Nephron progenitor cell (in vitro differentiated cells): Measurements from ENCODE around the gene WDR7.

Experiments used
- DNase-seq: peaks from one replicate; pipeline ENCODE4 v3.0.0; 2021
- H3K27ac Mint-ChIP-seq: 2 replicates; pipeline ENCODE4 v1.8.0; 2021; ENCODE audit warnings: mild to moderate bottlenecking, moderate library complexity, mixed read lengths
- H3K27me3 Mint-ChIP-seq: 2 replicates; pipeline ENCODE4 v1.8.0; 2021; ENCODE audit warnings: mild to moderate bottlenecking, low read depth, mixed read lengths; ENCODE audit not compliant: poor library complexity
- H3K36me3 Mint-ChIP-seq: 2 replicates; pipeline ENCODE4 v1.8.0; 2021; ENCODE audit warnings: low read depth, mixed read lengths
- H3K4me1 Mint-ChIP-seq: 2 replicates; pipeline ENCODE4 v1.8.0; 2021; ENCODE audit warnings: mixed read lengths
- H3K4me3 Mint-ChIP-seq: 2 replicates; pipeline ENCODE4 v1.8.0; 2021; ENCODE audit warnings: mild to moderate bottlenecking, moderate library complexity, mixed read lengths
- H3K9me3 Mint-ChIP-seq: 2 replicates; pipeline ENCODE4 v1.8.0; 2021; ENCODE audit warnings: mild to moderate bottlenecking, moderate library complexity, mixed read lengths
- TF ChIP-seq, protein P1 (sequence below): fragments of 200-600 bp; sonication (generic); IDR thresholded peaks from 2 replicates; pipeline ENCODE4 v1.5.0; 2021; ENCODE audit warnings: antibody characterized with exemption

The WDR7 gene

DNA sequence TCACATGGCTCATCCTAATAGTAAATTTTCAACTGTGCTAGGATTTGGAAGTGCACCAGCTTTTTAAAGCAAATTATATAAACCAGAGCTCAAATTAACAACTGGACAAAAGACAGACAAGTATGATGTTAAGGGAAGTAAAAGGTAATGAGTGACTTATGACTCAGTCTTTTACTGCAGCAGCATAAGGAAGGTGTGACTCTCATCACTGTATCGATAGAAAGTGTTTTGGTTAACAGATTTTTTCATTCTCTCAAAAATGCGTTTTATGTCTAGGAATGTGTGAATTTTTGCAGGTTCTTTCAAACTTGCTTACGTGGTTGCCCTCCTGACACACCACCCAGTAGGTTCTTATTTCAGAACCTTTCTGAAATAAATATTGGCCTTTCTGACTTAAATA, 251.5 kb downstream of the WDR7 start:
- no peak overlapping the region for H3K4me3 Mint-ChIP-seq
- H3K36me3 Mint-ChIP-seq = no peaks in the 10 kb centered on the region
- H3K9me3 Mint-ChIP-seq = no peaks in the 10 kb centered on the region
- TF ChIP-seq, protein P1, sequence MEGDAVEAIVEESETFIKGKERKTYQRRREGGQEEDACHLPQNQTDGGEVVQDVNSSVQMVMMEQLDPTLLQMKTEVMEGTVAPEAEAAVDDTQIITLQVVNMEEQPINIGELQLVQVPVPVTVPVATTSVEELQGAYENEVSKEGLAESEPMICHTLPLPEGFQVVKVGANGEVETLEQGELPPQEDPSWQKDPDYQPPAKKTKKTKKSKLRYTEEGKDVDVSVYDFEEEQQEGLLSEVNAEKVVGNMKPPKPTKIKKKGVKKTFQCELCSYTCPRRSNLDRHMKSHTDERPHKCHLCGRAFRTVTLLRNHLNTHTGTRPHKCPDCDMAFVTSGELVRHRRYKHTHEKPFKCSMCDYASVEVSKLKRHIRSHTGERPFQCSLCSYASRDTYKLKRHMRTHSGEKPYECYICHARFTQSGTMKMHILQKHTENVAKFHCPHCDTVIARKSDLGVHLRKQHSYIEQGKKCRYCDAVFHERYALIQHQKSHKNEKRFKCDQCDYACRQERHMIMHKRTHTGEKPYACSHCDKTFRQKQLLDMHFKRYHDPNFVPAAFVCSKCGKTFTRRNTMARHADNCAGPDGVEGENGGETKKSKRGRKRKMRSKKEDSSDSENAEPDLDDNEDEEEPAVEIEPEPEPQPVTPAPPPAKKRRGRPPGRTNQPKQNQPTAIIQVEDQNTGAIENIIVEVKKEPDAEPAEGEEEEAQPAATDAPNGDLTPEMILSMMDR = no peak
- H3K27ac Mint-ChIP-seq = no peak overlapping the region
- H3K4me1 Mint-ChIP-seq = no peaks in the 10 kb centered on the region
- DNase-seq = no peak
- no peaks in the 10 kb centered on the region for H3K27me3 Mint-ChIP-seq

DNA sequence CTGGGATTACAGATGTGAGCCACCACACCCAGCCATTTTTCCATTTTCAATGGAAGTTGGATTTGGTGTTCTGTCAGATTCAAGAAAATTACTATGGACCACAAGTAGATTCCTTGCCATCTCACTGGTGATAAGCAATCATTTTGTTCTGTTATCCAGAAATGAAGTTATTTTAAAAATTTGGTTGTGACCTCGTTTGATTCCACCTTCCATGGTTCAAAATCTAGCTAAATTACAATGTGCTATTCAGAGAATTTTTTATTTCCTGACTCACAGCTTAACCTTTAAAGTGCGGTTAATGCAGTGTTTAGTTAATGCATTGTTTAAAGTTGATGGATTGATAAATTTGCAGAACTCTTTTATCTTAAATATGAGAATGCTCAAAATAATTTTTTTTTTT, 252.5 kb downstream of the WDR7 start:
- Mint-ChIP-seq H3K36me3 (no peaks in the 10 kb centered on the region), H3K9me3 (no peaks in the 10 kb centered on the region), H3K27ac (no peak overlapping the region), H3K4me3 (no peak overlapping the region), H3K27me3 (no peaks in the 10 kb centered on the region), H3K4me1 (no peaks in the 10 kb centered on the region)
- DNase-seq = no peak
- TF ChIP-seq, protein P1 = no peak

DNA sequence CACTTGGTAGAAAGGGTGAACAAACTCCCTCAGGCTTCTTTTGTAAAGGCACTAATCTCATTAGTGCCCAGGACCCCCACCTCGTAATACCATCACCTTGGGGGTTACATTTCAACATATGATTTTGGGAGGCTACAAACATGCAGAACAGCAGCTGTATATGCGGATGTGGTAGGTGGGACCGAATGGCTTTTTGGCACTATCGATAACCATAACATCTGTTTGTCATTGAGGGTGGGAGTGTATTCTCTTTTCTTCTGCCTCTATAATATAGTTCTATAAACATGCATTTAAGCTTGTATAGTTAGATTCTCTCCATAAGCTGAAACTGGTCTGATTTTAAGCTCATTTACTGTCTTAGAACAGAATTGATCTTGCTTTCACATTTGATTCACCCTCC, 256.6 kb downstream of the WDR7 start:
- TF ChIP-seq, protein P1 = no peak
- Mint-ChIP-seq H3K27me3 (peaks cover 3% of the 10 kb centered on the region), H3K4me1 (peaks cover 6% of the 10 kb centered on the region), H3K27ac (no peak overlapping the region), H3K36me3 (no peaks in the 10 kb centered on the region), H3K9me3 (no peaks in the 10 kb centered on the region), H3K4me3 (no peak overlapping the region)
- no peak for DNase-seq

DNA sequence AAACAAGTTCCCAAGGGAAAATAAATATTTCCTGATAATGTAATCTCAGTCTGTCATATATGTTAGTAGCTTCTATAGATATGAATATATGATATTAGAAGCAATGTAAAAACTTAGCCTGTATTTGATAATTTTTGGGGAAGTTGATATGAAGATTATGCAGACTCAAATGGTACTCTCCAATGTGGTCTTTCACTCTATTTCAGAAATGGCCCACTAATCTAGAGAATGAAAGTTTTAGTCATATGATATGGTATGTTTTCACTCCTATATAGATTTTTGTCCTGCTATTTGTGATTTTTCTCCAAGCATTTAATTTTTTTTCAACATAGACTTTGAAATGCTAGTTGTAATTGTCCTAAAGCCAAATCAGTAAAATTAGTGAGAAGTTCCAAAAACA, 259.1 kb downstream of the WDR7 start:
- H3K4me1 Mint-ChIP-seq = peaks cover 16% of the 10 kb centered on the region
- no peak overlapping the region for H3K4me3 Mint-ChIP-seq
- H3K36me3 Mint-ChIP-seq = no peaks in the 10 kb centered on the region
- no peaks in the 10 kb centered on the region for H3K9me3 Mint-ChIP-seq
- DNase-seq = no peak
- no peak overlapping the region for H3K27ac Mint-ChIP-seq
- TF ChIP-seq, protein P1 = no peak
- peaks cover 3% of the 10 kb centered on the region for H3K27me3 Mint-ChIP-seq

DNA sequence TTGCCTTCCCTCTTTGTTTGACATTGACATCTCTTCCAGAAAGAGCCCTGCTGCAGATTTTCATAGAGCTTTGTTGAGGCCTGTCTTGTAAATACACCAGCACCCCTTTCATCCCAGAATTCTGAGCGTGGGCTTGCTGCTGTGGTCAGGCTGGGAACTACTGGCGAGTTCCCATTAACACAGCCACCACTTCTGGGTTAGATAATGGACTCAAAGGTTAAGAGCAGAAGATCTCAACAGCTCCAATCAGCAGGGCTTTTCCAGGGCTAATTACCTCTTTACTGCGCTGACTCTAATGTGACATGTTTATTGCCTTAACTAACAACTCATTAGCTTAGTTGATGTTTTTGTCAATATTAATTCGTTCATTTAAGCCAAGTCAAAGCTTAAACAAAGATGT, 259.8 kb downstream of the WDR7 start:
- no peaks in the 10 kb centered on the region for H3K9me3 Mint-ChIP-seq
- DNase-seq = no peak
- H3K36me3 Mint-ChIP-seq = no peaks in the 10 kb centered on the region
- peaks cover 16% of the 10 kb centered on the region for H3K4me1 Mint-ChIP-seq
- H3K27me3 Mint-ChIP-seq = peaks cover 3% of the 10 kb centered on the region
- TF ChIP-seq, protein P1 = no peak
- H3K27ac Mint-ChIP-seq = no peak overlapping the region
- H3K4me3 Mint-ChIP-seq = no peak overlapping the region

DNA sequence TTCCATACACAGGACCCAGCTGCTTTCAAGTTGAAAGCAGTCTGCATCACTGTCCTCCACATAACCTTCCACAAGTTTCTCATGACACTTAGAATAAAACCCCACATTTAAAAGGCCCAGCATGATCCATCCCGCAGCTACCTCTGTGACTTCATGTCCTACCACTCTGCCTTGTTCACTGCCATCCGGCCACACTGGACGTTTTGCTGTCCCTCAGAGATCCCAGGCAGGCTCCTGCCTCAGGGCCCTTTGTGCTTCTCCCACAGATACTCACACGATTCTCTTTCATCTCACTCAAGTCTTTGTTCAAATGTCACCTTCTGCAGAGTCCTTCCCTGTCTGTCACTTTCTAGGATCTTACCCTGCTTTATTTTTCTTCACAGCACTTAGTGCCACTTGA, 262.8 kb downstream of the WDR7 start:
- H3K4me3 Mint-ChIP-seq = no peak overlapping the region
- TF ChIP-seq, protein P1 = no peak
- no peak for DNase-seq
- no peaks in the 10 kb centered on the region for H3K36me3 Mint-ChIP-seq
- peaks cover 7% of the 10 kb centered on the region for H3K27me3 Mint-ChIP-seq
- H3K9me3 Mint-ChIP-seq = no peaks in the 10 kb centered on the region
- peak overlapping the region; percentile 39 for H3K27ac Mint-ChIP-seq
- peaks cover 16% of the 10 kb centered on the region for H3K4me1 Mint-ChIP-seq
